ENCODE data around the gene AANAT. TPM values are rescaled to one million over a fixed set of nuclear protein-coding genes. Genes with fewer than 3 reads are reported as not detected.

AANAT gene
- total RNA-seq, 5 donors from 2014 or later (not counting 1 experiment from before 2014, with no cell fraction given), result not detected

GRCh38 chr17:76490112-76490710, 22.8 kb downstream of the AANAT start:
- Mint-ChIP-seq H3K27ac (no peak overlapping the region), H3K27me3 (no peaks in the 10 kb centered on the region), H3K9me3 (no peaks in the 10 kb centered on the region), H3K4me1 (peaks cover 28 to 55% (median 37%) of the 10 kb centered on the region in 3 donors), H3K4me3 (no peak overlapping the region), H3K36me3 (no peaks in the 10 kb centered on the region)
- Histone ChIP-seq H3K4me3 (ENCODE audit: control insufficient read depth in 1 of 2, extremely low read depth in 1 of 2, low read length in 1 of 2) (no peak overlapping the region), H3K4me1 (ENCODE audit: control insufficient read depth in 1 of 2, extremely low read depth in 1 of 2, insufficient read depth in 2 of 2, low read length in 2 of 2) (peaks cover 11 to 65% of the 10 kb centered on the region in 2 experiments), H3K9me3 (no peaks in the 10 kb centered on the region), H3K27me3 (replicated peaks in 1 of 2; ENCODE audit: control insufficient read depth in 2 of 2, extremely low read depth in 1 of 2, insufficient read depth in 2 of 2, low read length in 1 of 2) (no peaks in the 10 kb centered on the region), H3K27ac (ENCODE audit: low read length) (no peak overlapping the region), H3K36me3 (ENCODE audit: control insufficient read depth in 2 of 2, extremely low read depth in 1 of 2, insufficient read depth in 1 of 2, low read length in 1 of 2) (peaks cover 0 to 9% of the 10 kb centered on the region in 2 donors)
- CTCF ChIA-PET, result interaction anchor here in 1 of 2 donors (0.6 kb wide), 1 partner anchor 13 kb away, joined by 3 read pairs; no protein-coding TSS in a partner anchor
- DNase-seq, result no peak
- POLR2A ChIA-PET, result no interaction called here
- no peak for ATAC-seq (replicated peaks in 1 of 4)
- WGBS (ENCODE audit: insufficient coverage), result 93% methylated on average over 10 of the region's 10 CpGs

- peak overlapping the region; percentile 66 for H3K27ac ChIP-seq (ENCODE audit: low read length)
- H3K9me3 ChIP-seq, result no peaks in the 10 kb centered on the region
- peak in 3 of 4 experiments; percentile 35 to 53 (median 39) for ATAC-seq (replicated peaks in 1 of 4)
- H3K4me1 Mint-ChIP-seq, result peaks cover 28 to 60% (median 45%) of the 10 kb centered on the region in 3 donors
- no peaks in the 10 kb centered on the region for H3K9me3 Mint-ChIP-seq
- H3K27me3 ChIP-seq (replicated peaks in 1 of 2; ENCODE audit: control insufficient read depth in 2 of 2, extremely low read depth in 1 of 2, insufficient read depth in 2 of 2, low read length in 1 of 2), result no peaks in the 10 kb centered on the region
- DNase-seq, result peak in 2 of 35 experiments; percentile 17 to 27
- no peaks in the 10 kb centered on the region for H3K27me3 Mint-ChIP-seq
- CTCF ChIA-PET, result interaction anchor here in 1 of 2 donors (0.6 kb wide), 1 partner anchor 14 kb away, joined by 15 read pairs; no protein-coding TSS in a partner anchor
- no peaks in the 10 kb centered on the region for H3K36me3 Mint-ChIP-seq
- peak overlapping the region in 1 of 2 donors; percentile 12 for H3K4me3 ChIP-seq (ENCODE audit: control insufficient read depth in 1 of 2, extremely low read depth in 1 of 2, low read length in 1 of 2)
- H3K36me3 ChIP-seq (ENCODE audit: control insufficient read depth in 2 of 2, extremely low read depth in 1 of 2, insufficient read depth in 1 of 2, low read length in 1 of 2), result peaks cover 0 to 9% of the 10 kb centered on the region in 2 donors
- H3K4me1 ChIP-seq (ENCODE audit: control insufficient read depth in 1 of 2, extremely low read depth in 1 of 2, insufficient read depth in 2 of 2, low read length in 2 of 2), result peaks cover 11 to 72% of the 10 kb centered on the region in 2 experiments
- peak overlapping the region; percentile 86 to 91 for H3K27ac Mint-ChIP-seq
- H3K4me3 Mint-ChIP-seq, result peak overlapping the region in 2 of 3 donors; percentile 60 to 83
- 67% methylated on average over 9 of the region's 17 CpGs for WGBS (ENCODE audit: insufficient coverage)
- POLR2A ChIA-PET, result no interaction called here
Observed at GRCh38 chr17:76491271-76492122, 24.1 kb downstream of the AANAT start.

- peaks cover 34 to 67% (median 47%) of the 10 kb centered on the region in 3 donors for H3K4me1 Mint-ChIP-seq
- peak in 1 of 35 experiments; percentile 41 for DNase-seq
- H3K4me3 Mint-ChIP-seq, result peak overlapping the region; percentile 63 to 83 (median 83)
- Histone ChIP-seq H3K4me1 (ENCODE audit: control insufficient read depth in 1 of 2, extremely low read depth in 1 of 2, insufficient read depth in 2 of 2, low read length in 2 of 2) (peaks cover 11 to 78% of the 10 kb centered on the region in 2 experiments), H3K4me3 (ENCODE audit: control insufficient read depth in 1 of 2, extremely low read depth in 1 of 2, low read length in 1 of 2) (peak overlapping the region in 1 of 2 donors; percentile 33), H3K27ac (ENCODE audit: low read length) (peak overlapping the region; percentile 66), H3K27me3 (replicated peaks in 1 of 2; ENCODE audit: control insufficient read depth in 2 of 2, extremely low read depth in 1 of 2, insufficient read depth in 2 of 2, low read length in 1 of 2) (no peaks in the 10 kb centered on the region), H3K9me3 (no peaks in the 10 kb centered on the region), H3K36me3 (ENCODE audit: control insufficient read depth in 2 of 2, extremely low read depth in 1 of 2, insufficient read depth in 1 of 2, low read length in 1 of 2) (peaks cover 0 to 10% of the 10 kb centered on the region in 2 donors)
- ChIA-PET CTCF (interaction anchor here (0.5 to 0.8 kb wide), 3 partner anchors 24 to 413 kb away, joined by 4 to 8 read pairs (median 4); no protein-coding TSS in a partner anchor), POLR2A (interaction anchor here in 1 of 2 donors (0.6 kb wide), 2 partner anchors 12 to 457 kb away, joined by 6 to 7 read pairs; no protein-coding TSS in a partner anchor)
- H3K9me3 Mint-ChIP-seq, result no peaks in the 10 kb centered on the region
- peak; percentile 11 to 37 (median 22) for ATAC-seq (replicated peaks in 1 of 4)
- no peaks in the 10 kb centered on the region for H3K36me3 Mint-ChIP-seq
- H3K27me3 Mint-ChIP-seq, result no peaks in the 10 kb centered on the region
- WGBS (ENCODE audit: insufficient coverage), result 75% methylated on average over 5 of the region's 11 CpGs
- peak overlapping the region; percentile 86 to 91 for H3K27ac Mint-ChIP-seq
Observed at GRCh38 chr17:76492123-76492988, 25.0 kb downstream of the AANAT start.

GRCh38 chr17:76492989-76493501, 25.6 kb downstream of the AANAT start:
- H3K36me3 ChIP-seq (ENCODE audit: control insufficient read depth in 2 of 2, extremely low read depth in 1 of 2, insufficient read depth in 1 of 2, low read length in 1 of 2), result peaks cover under 1 to 7% of the 10 kb centered on the region in 2 donors
- ChIA-PET CTCF (interaction anchor here (0.5 to 0.9 kb wide), 4 partner anchors 25 to 414 kb away, joined by 4 to 8 read pairs (median 4); no protein-coding TSS in a partner anchor), POLR2A (interaction anchor here in 1 of 2 donors (0.6 kb wide), 1 partner anchor 457 kb away, joined by 6 read pairs; no protein-coding TSS in a partner anchor)
- peak overlapping the region; percentile 66 for H3K27ac ChIP-seq (ENCODE audit: low read length)
- DNase-seq (peak in 15 of 35 experiments; percentile 14 to 61 (median 25)), ATAC-seq (replicated peaks in 1 of 4) (peak; percentile 45 to 56 (median 51))
- Mint-ChIP-seq H3K4me3 (peak overlapping the region; percentile 63 to 83 (median 83)), H3K27me3 (no peaks in the 10 kb centered on the region), H3K9me3 (no peaks in the 10 kb centered on the region), H3K27ac (peak overlapping the region; percentile 82 to 91), H3K36me3 (no peaks in the 10 kb centered on the region), H3K4me1 (peaks cover 34 to 74% (median 52%) of the 10 kb centered on the region in 3 donors)
- H3K4me1 ChIP-seq (ENCODE audit: control insufficient read depth in 1 of 2, extremely low read depth in 1 of 2, insufficient read depth in 2 of 2, low read length in 2 of 2), result peaks cover 11 to 85% of the 10 kb centered on the region in 2 experiments
- H3K27me3 ChIP-seq (replicated peaks in 1 of 2; ENCODE audit: control insufficient read depth in 2 of 2, extremely low read depth in 1 of 2, insufficient read depth in 2 of 2, low read length in 1 of 2), result no peaks in the 10 kb centered on the region
- H3K9me3 ChIP-seq, result no peaks in the 10 kb centered on the region
- WGBS (ENCODE audit: insufficient coverage), result 4% methylated on average over 8 of the region's 15 CpGs
- H3K4me3 ChIP-seq (ENCODE audit: control insufficient read depth in 1 of 2, extremely low read depth in 1 of 2, low read length in 1 of 2), result peak overlapping the region; percentile 10 to 33

- WGBS (ENCODE audit: insufficient coverage), result 18% methylated on average over 16 of the region's 21 CpGs
- ChIA-PET CTCF (interaction anchor here in 1 of 2 donors (0.7 to 0.9 kb wide), 2 partner anchors 64 to 348 kb away, joined by 4 read pairs; no protein-coding TSS in a partner anchor), POLR2A (no interaction called here)
- H3K4me3 Mint-ChIP-seq, result peak overlapping the region; percentile 63 to 83 (median 83)
- no peaks in the 10 kb centered on the region for H3K9me3 ChIP-seq
- peak in 26 of 35 experiments; percentile 24 to 66 (median 38) for DNase-seq
- H3K36me3 Mint-ChIP-seq, result no peaks in the 10 kb centered on the region
- H3K27me3 Mint-ChIP-seq, result no peaks in the 10 kb centered on the region
- H3K4me1 ChIP-seq (ENCODE audit: control insufficient read depth in 1 of 2, extremely low read depth in 1 of 2, insufficient read depth in 2 of 2, low read length in 2 of 2), result peaks cover 11 to 91% of the 10 kb centered on the region in 2 experiments
- peaks cover 37 to 80% (median 57%) of the 10 kb centered on the region in 3 donors for H3K4me1 Mint-ChIP-seq
- no peaks in the 10 kb centered on the region for H3K27me3 ChIP-seq (replicated peaks in 1 of 2; ENCODE audit: control insufficient read depth in 2 of 2, extremely low read depth in 1 of 2, insufficient read depth in 2 of 2, low read length in 1 of 2)
- H3K27ac ChIP-seq (ENCODE audit: low read length), result peak overlapping the region; percentile 66
- ATAC-seq (replicated peaks in 1 of 4), result peak; percentile 26 to 56 (median 44)
- H3K9me3 Mint-ChIP-seq, result no peaks in the 10 kb centered on the region
- H3K4me3 ChIP-seq (ENCODE audit: control insufficient read depth in 1 of 2, extremely low read depth in 1 of 2, low read length in 1 of 2), result peak overlapping the region; percentile 10 to 33
- peak overlapping the region; percentile 82 to 91 for H3K27ac Mint-ChIP-seq
- H3K36me3 ChIP-seq (ENCODE audit: control insufficient read depth in 2 of 2, extremely low read depth in 1 of 2, insufficient read depth in 1 of 2, low read length in 1 of 2), result peaks cover 3 to 7% of the 10 kb centered on the region in 2 donors
Observed at GRCh38 chr17:76493505-76494167, 26.2 kb downstream of the AANAT start.

Measured in T-cell (primary cell).